ENCODE data around the gene SPC25.

DNA sequence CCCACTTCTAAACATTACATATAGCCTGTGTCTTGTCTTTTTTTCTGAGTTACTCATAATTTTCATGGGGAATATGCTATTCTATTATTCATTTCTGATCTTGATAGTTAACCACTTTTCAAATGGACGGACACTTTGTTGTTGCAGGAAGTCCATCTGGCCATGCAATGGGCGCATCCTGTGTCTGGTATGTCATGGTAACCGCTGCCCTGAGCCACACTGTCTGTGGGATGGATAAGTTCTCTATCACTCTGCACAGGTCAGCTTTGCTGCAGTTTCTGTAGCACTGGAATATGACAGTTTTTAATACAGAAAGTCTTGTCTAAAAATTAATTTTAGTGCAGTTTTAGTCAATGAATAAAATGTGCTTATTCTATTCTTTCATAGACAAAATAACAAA lies 14.1 kb upstream of the SPC25 start:
- TF ChIP-seq, protein P1, sequence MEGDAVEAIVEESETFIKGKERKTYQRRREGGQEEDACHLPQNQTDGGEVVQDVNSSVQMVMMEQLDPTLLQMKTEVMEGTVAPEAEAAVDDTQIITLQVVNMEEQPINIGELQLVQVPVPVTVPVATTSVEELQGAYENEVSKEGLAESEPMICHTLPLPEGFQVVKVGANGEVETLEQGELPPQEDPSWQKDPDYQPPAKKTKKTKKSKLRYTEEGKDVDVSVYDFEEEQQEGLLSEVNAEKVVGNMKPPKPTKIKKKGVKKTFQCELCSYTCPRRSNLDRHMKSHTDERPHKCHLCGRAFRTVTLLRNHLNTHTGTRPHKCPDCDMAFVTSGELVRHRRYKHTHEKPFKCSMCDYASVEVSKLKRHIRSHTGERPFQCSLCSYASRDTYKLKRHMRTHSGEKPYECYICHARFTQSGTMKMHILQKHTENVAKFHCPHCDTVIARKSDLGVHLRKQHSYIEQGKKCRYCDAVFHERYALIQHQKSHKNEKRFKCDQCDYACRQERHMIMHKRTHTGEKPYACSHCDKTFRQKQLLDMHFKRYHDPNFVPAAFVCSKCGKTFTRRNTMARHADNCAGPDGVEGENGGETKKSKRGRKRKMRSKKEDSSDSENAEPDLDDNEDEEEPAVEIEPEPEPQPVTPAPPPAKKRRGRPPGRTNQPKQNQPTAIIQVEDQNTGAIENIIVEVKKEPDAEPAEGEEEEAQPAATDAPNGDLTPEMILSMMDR (IDR thresholded peaks at IDR 0.05; ENCODE audit: poor library complexity, severe bottlenecking) = no peak
- TF ChIP-seq, protein P2, sequence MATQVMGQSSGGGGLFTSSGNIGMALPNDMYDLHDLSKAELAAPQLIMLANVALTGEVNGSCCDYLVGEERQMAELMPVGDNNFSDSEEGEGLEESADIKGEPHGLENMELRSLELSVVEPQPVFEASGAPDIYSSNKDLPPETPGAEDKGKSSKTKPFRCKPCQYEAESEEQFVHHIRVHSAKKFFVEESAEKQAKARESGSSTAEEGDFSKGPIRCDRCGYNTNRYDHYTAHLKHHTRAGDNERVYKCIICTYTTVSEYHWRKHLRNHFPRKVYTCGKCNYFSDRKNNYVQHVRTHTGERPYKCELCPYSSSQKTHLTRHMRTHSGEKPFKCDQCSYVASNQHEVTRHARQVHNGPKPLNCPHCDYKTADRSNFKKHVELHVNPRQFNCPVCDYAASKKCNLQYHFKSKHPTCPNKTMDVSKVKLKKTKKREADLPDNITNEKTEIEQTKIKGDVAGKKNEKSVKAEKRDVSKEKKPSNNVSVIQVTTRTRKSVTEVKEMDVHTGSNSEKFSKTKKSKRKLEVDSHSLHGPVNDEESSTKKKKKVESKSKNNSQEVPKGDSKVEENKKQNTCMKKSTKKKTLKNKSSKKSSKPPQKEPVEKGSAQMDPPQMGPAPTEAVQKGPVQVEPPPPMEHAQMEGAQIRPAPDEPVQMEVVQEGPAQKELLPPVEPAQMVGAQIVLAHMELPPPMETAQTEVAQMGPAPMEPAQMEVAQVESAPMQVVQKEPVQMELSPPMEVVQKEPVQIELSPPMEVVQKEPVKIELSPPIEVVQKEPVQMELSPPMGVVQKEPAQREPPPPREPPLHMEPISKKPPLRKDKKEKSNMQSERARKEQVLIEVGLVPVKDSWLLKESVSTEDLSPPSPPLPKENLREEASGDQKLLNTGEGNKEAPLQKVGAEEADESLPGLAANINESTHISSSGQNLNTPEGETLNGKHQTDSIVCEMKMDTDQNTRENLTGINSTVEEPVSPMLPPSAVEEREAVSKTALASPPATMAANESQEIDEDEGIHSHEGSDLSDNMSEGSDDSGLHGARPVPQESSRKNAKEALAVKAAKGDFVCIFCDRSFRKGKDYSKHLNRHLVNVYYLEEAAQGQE (IDR thresholded peaks at IDR 0.05; ENCODE audit: borderline replicate concordance) = no peak
- TF ChIP-seq EP300 (conservative IDR thresholded peaks at IDR 0.05; ENCODE audit: poor library complexity, severe bottlenecking) = no peak
- no peak for TF ChIP-seq POLR2AphosphoS5 (IDR thresholded peaks at IDR 0.05)

Data from neural cell (in vitro differentiated cells).